KOPT-K1 (cell line): Measurements from ENCODE around the gene APLP2.
"Not testable (repeated sequence)": the region's sequence is repeated elsewhere in the genome, so short reads cannot be mapped to it uniquely, and the experiment has no call there.

Experiments
- H3K27ac ChIP-seq: fragments of 200-600 bp; sonication (generic); 2 replicates; pipeline ENCODE4 v1.5.1; 2016; ENCODE audit warnings: antibody characterized with exemption, mild to moderate bottlenecking, low read depth, low read length; ENCODE audit not compliant: poor library complexity, severe bottlenecking
- H3K36me3 ChIP-seq: fragments of 200-600 bp; sonication (generic); 2 replicates; pipeline ENCODE4 v1.5.1; 2017; ENCODE audit warnings: antibody characterized with exemption, mild to moderate bottlenecking, low read length, moderate library complexity; ENCODE audit not compliant: insufficient read depth
- H3K9me3 ChIP-seq: fragments of 200-600 bp; sonication (generic); 2 replicates; pipeline ENCODE4 v1.5.1; 2017; ENCODE audit warnings: antibody characterized with exemption, low read length, mild to moderate bottlenecking; ENCODE audit not compliant: insufficient read depth, poor library complexity, severe bottlenecking

The APLP2 gene

DNA sequence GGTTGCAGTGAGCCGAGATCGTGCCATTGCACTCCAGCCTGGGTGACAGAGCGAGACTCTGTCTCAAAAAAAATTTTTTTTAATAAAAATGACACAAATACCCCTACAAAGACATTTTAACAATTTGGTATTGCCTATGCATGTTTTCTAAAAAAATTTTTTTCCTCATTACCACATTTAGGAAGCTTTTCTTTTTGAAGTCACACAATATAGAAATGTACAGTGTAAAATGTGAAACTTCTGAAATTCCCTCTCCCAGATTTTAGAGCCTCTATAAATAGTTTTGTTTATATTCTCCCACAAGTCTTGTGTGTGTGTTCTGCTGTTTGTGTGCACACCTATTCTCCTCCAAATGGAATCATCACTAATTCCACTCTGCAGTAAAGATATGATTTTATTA is 97.5 kb downstream of the APLP2 start:
- Histone ChIP-seq H3K27ac (no peak overlapping the region), H3K36me3 (no peaks in the 10 kb centered on the region), H3K9me3 (no peaks in the 10 kb centered on the region)

DNA sequence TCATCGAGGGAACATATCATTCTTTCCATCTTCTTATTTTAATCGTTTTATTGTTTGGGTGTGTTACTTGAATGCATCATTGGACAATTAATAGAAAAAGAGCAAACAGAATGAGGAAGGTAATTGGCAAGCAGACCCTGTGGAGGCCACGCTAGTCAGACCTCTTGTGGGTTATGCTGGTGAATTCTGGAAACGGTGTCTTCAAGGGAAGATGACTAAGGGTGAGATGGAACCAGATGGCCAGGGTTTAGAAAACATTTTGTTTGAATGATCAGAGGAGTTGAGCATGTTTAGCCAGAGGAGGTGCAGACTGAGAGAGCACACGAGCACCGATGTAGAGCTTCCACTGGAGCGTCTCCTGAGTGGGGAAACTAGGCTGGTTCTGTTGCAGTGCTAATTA is 98.4 kb downstream of the APLP2 start:
- Histone ChIP-seq H3K9me3 (no peaks in the 10 kb centered on the region), H3K36me3 (no peaks in the 10 kb centered on the region), H3K27ac (no peak overlapping the region)

DNA sequence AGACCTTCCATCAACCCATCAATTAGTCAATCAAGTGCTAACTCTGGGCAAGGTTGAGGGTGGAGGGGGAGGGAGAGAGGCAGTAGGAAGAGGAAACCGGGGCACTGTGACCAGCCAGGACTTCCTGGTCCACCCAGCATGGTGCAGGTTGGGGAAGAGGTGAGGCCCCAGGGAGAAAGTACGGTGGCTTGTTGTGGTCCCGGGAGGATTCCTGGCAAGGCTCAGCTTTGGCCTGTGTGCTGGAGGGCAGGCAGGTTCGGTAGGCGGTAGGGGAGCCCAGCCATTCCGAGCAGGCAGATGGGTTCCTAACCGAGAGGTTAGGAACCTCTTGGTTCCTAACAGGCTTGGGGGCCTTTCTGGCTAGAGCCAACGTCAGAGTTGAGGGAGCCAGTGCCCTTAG is 100.7 kb downstream of the APLP2 start:
- Histone ChIP-seq H3K27ac (no peak overlapping the region), H3K9me3 (no peaks in the 10 kb centered on the region), H3K36me3 (no peaks in the 10 kb centered on the region)

- H3K27ac ChIP-seq: no peak overlapping the region
Measured at GRCh38 chr11:130171534-130171933, 101.8 kb downstream of the APLP2 start.

GRCh38 chr11:130172001-130172400 is 102.3 kb downstream of the APLP2 start:
- H3K36me3 ChIP-seq, H3K9me3 ChIP-seq, H3K27ac ChIP-seq: not testable (repeated sequence)

More at GRCh38 chr11:130171534-130171933, 101.8 kb downstream of the APLP2 start:
- Histone ChIP-seq H3K36me3 (no peaks in the 10 kb centered on the region), H3K9me3 (no peaks in the 10 kb centered on the region)

DNA sequence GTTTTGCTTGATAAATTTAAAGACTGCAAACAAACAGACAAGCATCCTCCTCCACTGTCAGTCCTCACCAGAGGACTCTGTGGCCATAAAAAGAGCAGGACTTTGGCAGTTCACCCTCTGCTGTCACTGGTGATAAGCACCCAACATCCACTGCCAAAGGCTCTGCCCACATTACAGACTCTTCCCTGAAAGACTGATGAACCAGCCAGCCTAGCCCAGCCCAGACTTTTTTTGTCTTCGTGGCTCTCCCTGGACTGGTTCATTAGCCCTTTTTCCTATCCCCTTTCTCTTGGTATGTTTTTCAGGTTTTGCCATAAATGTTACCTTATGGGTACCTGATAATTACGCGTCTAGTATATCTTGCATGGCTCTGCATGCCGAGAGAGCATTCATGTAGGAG is 104.9 kb downstream of the APLP2 start:
- Histone ChIP-seq H3K9me3 (no peaks in the 10 kb centered on the region), H3K36me3 (no peaks in the 10 kb centered on the region), H3K27ac (no peak overlapping the region)

GRCh38 chr11:130175898-130176297 is 106.2 kb downstream of the APLP2 start:
- Histone ChIP-seq H3K27ac (no peak overlapping the region), H3K9me3 (no peaks in the 10 kb centered on the region), H3K36me3 (no peaks in the 10 kb centered on the region)

DNA sequence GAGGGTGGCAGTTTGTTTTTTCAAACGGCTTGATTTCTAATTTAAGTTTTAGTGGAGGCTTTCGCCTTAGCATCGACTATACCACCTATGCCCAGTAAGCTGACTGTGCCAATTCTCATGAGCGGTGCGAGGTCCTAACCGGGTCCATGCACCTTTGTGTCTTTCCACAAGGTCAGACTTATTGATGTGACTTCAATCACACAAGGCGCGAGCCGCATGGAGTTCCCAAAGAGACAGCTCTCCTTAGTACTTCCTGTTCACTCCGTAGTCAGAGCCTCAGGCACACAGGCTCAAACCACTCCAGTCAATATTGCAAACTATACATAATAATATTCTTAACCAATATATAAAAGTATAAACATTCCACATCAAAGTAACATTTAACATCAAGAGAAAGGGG is 108.1 kb downstream of the APLP2 start:
- no peaks in the 10 kb centered on the region for H3K36me3 ChIP-seq
- H3K9me3 ChIP-seq: no peaks in the 10 kb centered on the region
- no peak overlapping the region for H3K27ac ChIP-seq

- Histone ChIP-seq H3K27ac (no peak overlapping the region), H3K36me3 (no peaks in the 10 kb centered on the region), H3K9me3 (no peaks in the 10 kb centered on the region)
Measured at GRCh38 chr11:130178441-130179339, 109.0 kb downstream of the APLP2 start.

DNA sequence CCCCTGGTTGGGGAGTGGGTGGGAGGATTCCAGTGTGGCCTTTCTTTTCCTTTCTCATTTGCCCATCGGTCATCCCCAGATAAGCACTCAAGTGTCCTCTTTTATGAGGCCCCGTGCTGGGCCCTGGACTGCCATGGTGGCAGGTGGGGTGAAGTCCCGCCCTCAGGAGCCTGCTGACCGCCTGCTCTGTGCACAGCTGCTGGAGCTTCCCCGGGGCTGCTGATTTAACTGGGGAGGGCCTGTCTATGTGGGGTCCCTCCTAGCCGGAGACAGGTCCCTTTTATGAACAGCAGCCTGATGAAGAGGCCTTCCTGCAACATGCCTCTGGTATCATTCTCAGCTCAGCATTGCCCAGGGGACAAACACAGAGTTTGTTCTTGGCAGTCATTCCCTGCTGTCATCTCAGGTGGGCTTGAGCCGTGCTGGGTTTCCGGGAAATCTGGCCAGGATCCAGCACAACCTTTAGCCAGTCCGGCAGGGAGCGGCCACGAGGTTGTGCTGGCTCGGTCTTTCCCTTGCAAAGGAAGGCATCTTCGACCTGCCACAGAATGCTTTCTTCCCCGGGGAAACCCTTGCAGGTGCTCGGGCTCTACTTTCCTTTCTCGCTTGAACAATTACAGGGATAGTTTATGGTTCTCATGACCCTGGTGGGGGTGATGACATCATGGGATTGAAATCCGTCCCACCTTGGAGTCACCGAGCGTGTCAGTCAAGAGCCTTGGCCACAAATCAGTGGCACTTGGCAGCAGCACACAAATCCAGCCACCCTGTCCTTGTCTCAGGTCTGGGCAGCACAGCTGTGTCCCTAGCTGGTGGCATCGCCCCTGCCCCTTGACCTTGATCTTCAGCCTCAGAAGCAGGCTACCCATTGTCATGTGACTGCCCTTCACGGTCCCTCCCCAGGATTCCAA is 110.0 kb downstream of the APLP2 start:
- Histone ChIP-seq H3K27ac (no peak overlapping the region), H3K36me3 (no peaks in the 10 kb centered on the region), H3K9me3 (no peaks in the 10 kb centered on the region)

GRCh38 chr11:130180491-130180890 is 110.8 kb downstream of the APLP2 start:
- no peaks in the 10 kb centered on the region for H3K36me3 ChIP-seq
- H3K27ac ChIP-seq: no peak overlapping the region
- H3K9me3 ChIP-seq: no peaks in the 10 kb centered on the region

GRCh38 chr11:130180896-130181294 is 111.2 kb downstream of the APLP2 start:
- Histone ChIP-seq H3K36me3 (no peaks in the 10 kb centered on the region), H3K27ac (no peak overlapping the region), H3K9me3 (no peaks in the 10 kb centered on the region)

- Histone ChIP-seq H3K9me3 (no peaks in the 10 kb centered on the region), H3K27ac (no peak overlapping the region), H3K36me3 (no peaks in the 10 kb centered on the region)
Measured at GRCh38 chr11:130181295-130182272, 111.9 kb downstream of the APLP2 start.

GRCh38 chr11:130183878-130184610 is 114.3 kb downstream of the APLP2 start:
- no peak overlapping the region for H3K27ac ChIP-seq
- H3K9me3 ChIP-seq: no peaks in the 10 kb centered on the region
- H3K36me3 ChIP-seq: no peaks in the 10 kb centered on the region
